HCT116 (cell line): ENCODE data around the gene MLLT3. TPM values are rescaled to one million over a fixed set of nuclear protein-coding genes. Genes with fewer than 3 reads are reported as not detected.

Experiments used
- ATAC-seq: fragments of 200-7000 bp; cut with Tn5 transposase; 2 replicates; pipeline ENCODE4 v1.9.1; 2020; ENCODE audit warnings: mild to moderate bottlenecking, moderate library complexity
- BruUV-seq: library from RNA; stranded (reverse); fragments of 400-500 nt; replicated peaks from 2 replicates; lab custom pipeline; 2021; lab: Mats Ljungman, UMichigan
- CTCF ChIA-PET: fragments of 300-600 bp; sonication (Branson Sonifier 250); formaldehyde crosslinking; loops from one replicate; lab custom pipeline; 2021; ENCODE audit warnings: antibody characterized with exemption; lab: Charles Lee
- POLR2A ChIA-PET: fragments of 300-600, 350-600 bp; sonication (Branson Sonifier 250); formaldehyde crosslinking; loops from one replicate; lab custom pipeline; 2021; ENCODE audit warnings: antibody characterized with exemption; lab: Charles Lee
- RAD21 ChIA-PET, 2 experiments: fragments of 300-600 bp; sonication (Branson Sonifier 250); formaldehyde crosslinking; loops; one replicate each; lab custom pipeline; 2023; ENCODE audit warnings: low total read pairs in 2 of 2; ENCODE audit not compliant: uncharacterized antibody in 2 of 2, unreplicated experiment in 2 of 2, low non-redundant PET in 1 of 2; lab: Charles Lee
- DNase-seq: peaks from one replicate; pipeline ENCODE4 v3.0.0-alpha.2; 2010; ENCODE audit warnings: low read depth, low spot score
- H2AFZ ChIP-seq: fragments of 200-600 bp; shearing (Covaris generic), sonication (generic); 2 replicates; pipeline ENCODE4 v1.6.1; 2017; ENCODE audit warnings: low read depth, mixed run types, mixed read lengths, antibody characterized with exemption, low read length; ENCODE audit not compliant: poor library complexity, severe bottlenecking
- H3K27ac ChIP-seq: 2 replicates; pipeline ENCODE4 v1.5.1; 2012; ENCODE audit warnings: low read depth, low read length
- H3K27me3 ChIP-seq: fragments of 200-600 bp; sonication (generic); 2 replicates; pipeline ENCODE4 v1.6.1; 2016; ENCODE audit warnings: mixed run types, low read length, mixed read lengths; ENCODE audit not compliant: insufficient read depth
- H3K36me3 ChIP-seq, 2 experiments: fragments of 200-500 bp in 1 of 2; fragments of 200-600 bp in 1 of 2; sonication (Bioruptor generic) in 1 of 2; sonication (generic) in 1 of 2; 2 replicates each; pipeline versions ENCODE4 v1.5.1 to v1.6.1; 2014 to 2016; ENCODE audit warnings: low read length in 2 of 2, inconsistent platforms in 1 of 2, mixed read lengths in 1 of 2, mixed run types in 1 of 2; ENCODE audit not compliant: insufficient read depth in 2 of 2, control insufficient read depth in 1 of 2
- H3K4me1 ChIP-seq, 2 experiments: fragments of 200-600 bp in 1 of 2; sonication (generic) in 1 of 2; 2 replicates each; pipeline versions ENCODE4 v1.5.1 to v1.6.1; 2012 to 2017; ENCODE audit warnings: low read length in 2 of 2, inconsistent platforms in 1 of 2, mild to moderate bottlenecking in 1 of 2, mixed read lengths in 1 of 2, mixed run types in 1 of 2, moderate library complexity in 1 of 2; ENCODE audit not compliant: insufficient read depth in 2 of 2, control insufficient read depth in 1 of 2
- H3K4me2 ChIP-seq: fragments of 200-600 bp; sonication (generic); 2 replicates; pipeline ENCODE4 v1.6.1; 2017; ENCODE audit warnings: mixed run types, low read length, mixed read lengths
- H3K4me3 ChIP-seq, 2 experiments: fragments of 200-600 bp in 1 of 2; sonication (generic) in 1 of 2; replicated peaks in 1 of 2; 2 replicates each; pipeline ENCODE4 v1.5.1; 2011 to 2016; ENCODE audit warnings: low read length in 2 of 2, control low read depth in 1 of 2, low read depth in 1 of 2, mild to moderate bottlenecking in 1 of 2, mixed read lengths in 1 of 2, mixed run types in 1 of 2
- H3K79me2 ChIP-seq: fragments of 200-600 bp; sonication (generic); 2 replicates; pipeline ENCODE4 v1.6.1; 2017; ENCODE audit warnings: mild to moderate bottlenecking, mixed run types, low read length, moderate library complexity, mixed read lengths; ENCODE audit not compliant: insufficient read depth
- H3K9ac ChIP-seq: fragments of 200-600 bp; sonication (generic); 2 replicates; pipeline ENCODE4 v1.6.1; 2016; ENCODE audit warnings: low read length, mixed read lengths
- H3K9me2 ChIP-seq: fragments of 200-600 bp; sonication (generic), shearing (Covaris generic); 2 replicates; pipeline ENCODE4 v1.6.1; 2017; ENCODE audit warnings: mixed run types, mild to moderate bottlenecking, moderate library complexity; ENCODE audit not compliant: insufficient read depth
- H3K9me3 ChIP-seq, 2 experiments: fragments of 200-500 bp in 1 of 2; fragments of 200-600 bp in 1 of 2; sonication (Bioruptor generic) in 1 of 2; sonication (generic) in 1 of 2; 2 replicates each; pipeline ENCODE4 v1.6.1; 2014 to 2017; ENCODE audit warnings: low read length in 2 of 2, mixed read lengths in 2 of 2, inconsistent platforms in 1 of 2, low read depth in 1 of 2, mild to moderate bottlenecking in 1 of 2, mixed run types in 1 of 2, moderate library complexity in 1 of 2; ENCODE audit not compliant: control insufficient read depth in 1 of 2, insufficient read depth in 1 of 2
- H4K20me1 ChIP-seq: fragments of 200-600 bp; sonication (generic), shearing (Covaris generic); 2 replicates; pipeline ENCODE4 v1.6.1; 2017; ENCODE audit warnings: mixed run types, mild to moderate bottlenecking, moderate library complexity; ENCODE audit not compliant: insufficient read depth
- CBX3 ChIP-seq: IDR thresholded peaks from 2 replicates; pipeline ENCODE4 v1.6.1; 2012; ENCODE audit warnings: low read depth
- CEBPB ChIP-seq: IDR thresholded peaks from 2 replicates; pipeline ENCODE4 v1.6.1; 2012; ENCODE audit warnings: low read depth
- CTCF ChIP-seq, 3 experiments: fragments of 200-600 bp in 1 of 3; sonication (generic) in 1 of 3; IDR thresholded peaks in 2 of 3; conservative IDR thresholded peaks in 1 of 3; 2 replicates each; pipeline ENCODE4 v1.5.1; 2012 to 2017; ENCODE audit warnings: low read depth in 2 of 3, low read length in 2 of 3, antibody characterized with exemption in 1 of 3, borderline replicate concordance in 1 of 3, control low read depth in 1 of 3, mild to moderate bottlenecking in 1 of 3, mixed read lengths in 1 of 3, mixed run types in 1 of 3, moderate library complexity in 1 of 3; ENCODE audit not compliant: insufficient read depth in 1 of 3
- FOSL1 ChIP-seq: IDR thresholded peaks from 2 replicates; pipeline ENCODE4 v1.6.1; 2012; ENCODE audit warnings: low read depth
- JUND ChIP-seq: IDR thresholded peaks from 2 replicates; pipeline ENCODE4 v1.6.1; 2012
- MAX ChIP-seq: IDR thresholded peaks from 2 replicates; pipeline ENCODE4 v1.6.1; 2012
- POLR2AphosphoS5 ChIP-seq: IDR thresholded peaks from 2 replicates; pipeline ENCODE4 v1.6.1; 2011; ENCODE audit warnings: mild to moderate bottlenecking, low read depth, low read length, moderate library complexity
- RAD21 ChIP-seq: IDR thresholded peaks from 2 replicates; pipeline ENCODE4 v1.6.1; 2012; ENCODE audit warnings: low read depth, mild to moderate bottlenecking
- REST ChIP-seq: IDR thresholded peaks from 2 replicates; pipeline ENCODE4 v1.6.1; 2012; ENCODE audit warnings: low read depth
- SIN3A ChIP-seq: IDR thresholded peaks from 2 replicates; pipeline ENCODE4 v1.6.1; 2012; ENCODE audit warnings: low read depth
- SP1 ChIP-seq: IDR thresholded peaks from 2 replicates; pipeline ENCODE4 v1.6.1; 2012; ENCODE audit warnings: low read depth
- SRF ChIP-seq: IDR thresholded peaks from 2 replicates; pipeline ENCODE4 v1.6.1; 2012; ENCODE audit warnings: low read depth
- TCF7L2 ChIP-seq: IDR thresholded peaks from 2 replicates; pipeline ENCODE4 v1.7.0; 2011; ENCODE audit warnings: borderline replicate concordance, inconsistent platforms; ENCODE audit not compliant: insufficient read depth, insufficient read length; ENCODE audit errors: extremely low read depth
- YY1 ChIP-seq: IDR thresholded peaks from 2 replicates; pipeline ENCODE4 v1.6.1; 2011; ENCODE audit warnings: low read length, low read depth, moderate library complexity, mild to moderate bottlenecking; ENCODE audit not compliant: insufficient replicate concordance; ENCODE audit errors: extremely low read depth
- ZBTB33 ChIP-seq: IDR thresholded peaks from 2 replicates; pipeline ENCODE4 v1.6.1; 2011; ENCODE audit warnings: mild to moderate bottlenecking, low read length, moderate library complexity; ENCODE audit not compliant: insufficient replicate concordance; ENCODE audit errors: extremely low read depth
- intact Hi-C: fragments of 100-400 bp; cut with micrococcal nuclease; formaldehyde crosslinking; loops from 2 replicates; pipeline ENCODE4 v1.10.0; 2022
- total RNA-seq: library from RNA; stranded (reverse); gene quantifications from one replicate; pipeline ENCODE4 v1.2.1, GENCODE V29; 2021; ENCODE audit not compliant: unreplicated experiment

Gene MLLT3
- total RNA-seq, 1 experiment from 2014 or later, result 4.3 TPM

- Histone ChIP-seq H3K79me2 (no peaks in the 10 kb centered on the region), H3K9me2 (no peaks in the 10 kb centered on the region), H3K4me2 (no peak overlapping the region), H3K9me3 (no peaks in the 10 kb centered on the region), H4K20me1 (no peaks in the 10 kb centered on the region), H3K4me3 (no peak overlapping the region), H3K9ac (no peak overlapping the region), H3K27me3 (0 out of 2 replicates have a peak, but pooled peaks cover 4% of the 10 kb centered on the region), H3K36me3 (no peaks in the 10 kb centered on the region), H3K4me1 (no peaks in the 10 kb centered on the region), H2AFZ (no peak overlapping the region), H3K27ac (no peak overlapping the region)
- DNase-seq, result no peak
- RAD21 ChIA-PET, result no interaction called here
- BruUV-seq, result no TSS peak
- CTCF ChIA-PET, result no interaction called here
- POLR2A ChIA-PET, result interaction anchor here (1.2 kb wide), 1 partner anchor 10 kb away, joined by 4 read pairs; no protein-coding TSS in a partner anchor
- ATAC-seq, result no peak
- intact Hi-C loops, result loop anchor here (5.0 kb wide), 1 partner anchor 52 kb away; no protein-coding TSS in a partner anchor
- TF ChIP-seq REST (no peak), FOSL1 (no peak), RAD21 (no peak), CTCF (IDR thresholded peaks at IDR 0.05 in 2 of 3, conservative IDR thresholded peaks at IDR 0.05 in 1 of 3; ENCODE audit: borderline replicate concordance in 1 of 3, insufficient read depth in 1 of 3, low read depth in 2 of 3, low read length in 2 of 3) (no peak), MAX (no peak), SP1 (no peak), YY1 (no peak), POLR2AphosphoS5 (no peak), CEBPB (no peak), SIN3A (no peak), JUND (no peak), TCF7L2 (no peak), ZBTB33 (no peak), SRF (no peak), CBX3 (no peak)
Measured at GRCh38 chr9:20614602-20615216, 7.6 kb downstream of the MLLT3 start.
